ENCODE results near the gene DACH1.

DACH1 gene

GRCh38 chr13:71430681-71431080, 436.3 kb downstream of the DACH1 start (continued):
- no peak for TF ChIP-seq ZSCAN4 (tag by site-specific recombination; IDR thresholded peaks at IDR 0.05)
- TF ChIP-seq ZFP41 (tag by site-specific recombination; IDR thresholded peaks at IDR 0.05; ENCODE audit: borderline replicate concordance): no peak
- TF ChIP-seq, protein P1, sequence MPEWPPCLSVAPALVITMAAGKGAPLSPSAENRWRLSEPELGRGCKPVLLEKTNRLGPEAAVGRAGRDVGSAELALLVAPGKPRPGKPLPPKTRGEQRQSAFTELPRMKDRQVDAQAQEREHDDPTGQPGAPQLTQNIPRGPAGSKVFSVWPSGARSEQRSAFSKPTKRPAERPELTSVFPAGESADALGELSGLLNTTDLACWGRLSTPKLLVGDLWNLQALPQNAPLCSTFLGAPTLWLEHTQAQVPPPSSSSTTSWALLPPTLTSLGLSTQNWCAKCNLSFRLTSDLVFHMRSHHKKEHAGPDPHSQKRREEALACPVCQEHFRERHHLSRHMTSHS (tag by site-specific recombination; IDR thresholded peaks at IDR 0.05): no peak

DNA sequence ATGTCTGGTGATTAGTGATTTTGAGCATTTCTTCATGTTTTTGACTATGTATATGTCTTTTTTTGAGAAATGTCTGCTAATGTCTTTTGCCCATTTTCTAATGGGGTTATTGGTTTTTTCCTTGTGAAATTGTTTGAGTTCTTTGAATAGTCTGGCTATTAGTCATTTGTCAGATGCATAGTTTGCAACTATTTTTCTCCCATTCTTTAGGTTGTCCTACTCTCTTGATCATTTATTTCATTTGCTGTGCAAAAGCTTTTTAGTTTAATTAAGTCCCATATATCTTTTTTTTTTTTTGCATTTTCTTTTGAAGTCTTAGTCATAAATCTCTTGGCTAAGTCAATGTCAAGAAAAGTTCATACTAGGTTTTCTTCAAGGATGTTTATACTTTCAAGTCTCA, 449.8 kb downstream of the DACH1 start:
- no peak overlapping the region for H3K4me3 ChIP-seq (ENCODE audit: low read depth, low read length)
- TF ChIP-seq ZNF677 (tag by site-specific recombination; IDR thresholded peaks at IDR 0.05) (no peak), SCRT1 (tag by site-specific recombination; IDR thresholded peaks at IDR 0.05; ENCODE audit: borderline replicate concordance) (no peak), ZNF133 (tag by site-specific recombination; IDR thresholded peaks at IDR 0.05) (no peak), ZNF777 (tag by site-specific recombination; IDR thresholded peaks at IDR 0.05; ENCODE audit: borderline replicate concordance) (no peak), ZNF530 (tag by site-specific recombination; IDR thresholded peaks at IDR 0.05; ENCODE audit: low read depth) (no peak), OVOL3 (tag by site-specific recombination; IDR thresholded peaks at IDR 0.05) (no peak), ZNF571 (tag by site-specific recombination; IDR thresholded peaks at IDR 0.05) (no peak), ZNF843 (tag by site-specific recombination; IDR thresholded peaks at IDR 0.05) (no peak), PRDM1 (tag by site-specific recombination; IDR thresholded peaks at IDR 0.05) (no peak), ZNF501 (tag by site-specific recombination; IDR thresholded peaks at IDR 0.05) (no peak), ZNF184 (tag by site-specific recombination; IDR thresholded peaks at IDR 0.05) (no peak)
- no peak overlapping the region for H3K27ac ChIP-seq (ENCODE audit: extremely low read depth, low read depth, low read length)
- H3K4me1 ChIP-seq (ENCODE audit: control insufficient read depth, insufficient read depth, low read length): no peaks in the 10 kb centered on the region
- no peaks in the 10 kb centered on the region for H3K9me3 ChIP-seq (ENCODE audit: control insufficient read depth, insufficient read depth, low read depth, low read length)
- no peaks in the 10 kb centered on the region for H3K36me3 ChIP-seq (ENCODE audit: control insufficient read depth in 2 of 2, insufficient read depth in 1 of 2, low read length in 2 of 2)
- ChIA-PET CTCF (no interaction called here), POLR2A (no interaction called here)

DNA sequence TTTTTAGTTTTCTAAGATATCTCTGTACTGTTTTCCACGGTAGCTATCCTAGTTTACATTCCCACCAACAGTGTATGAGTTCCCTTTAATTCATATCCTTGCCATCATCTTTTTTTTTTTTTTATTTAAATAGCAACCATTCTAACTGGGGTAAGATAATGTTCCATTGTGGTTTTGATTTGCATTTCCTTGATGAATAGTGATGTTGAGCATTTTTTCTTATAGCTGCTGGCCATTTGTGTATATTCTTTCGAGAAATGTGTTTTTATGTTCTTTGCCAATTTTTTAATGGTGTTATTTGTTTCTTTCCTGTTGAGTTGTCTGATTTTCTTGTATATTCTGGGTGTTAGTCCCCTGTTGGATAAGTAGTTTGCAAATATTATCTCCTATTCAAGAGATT, 454.8 kb downstream of the DACH1 start:
- no peaks in the 10 kb centered on the region for H3K36me3 ChIP-seq (ENCODE audit: control insufficient read depth in 2 of 2, insufficient read depth in 1 of 2, low read length in 2 of 2)
- H3K4me3 ChIP-seq (ENCODE audit: low read depth, low read length): no peak overlapping the region
- CTCF ChIA-PET: no interaction called here
- TF ChIP-seq, protein P2, sequence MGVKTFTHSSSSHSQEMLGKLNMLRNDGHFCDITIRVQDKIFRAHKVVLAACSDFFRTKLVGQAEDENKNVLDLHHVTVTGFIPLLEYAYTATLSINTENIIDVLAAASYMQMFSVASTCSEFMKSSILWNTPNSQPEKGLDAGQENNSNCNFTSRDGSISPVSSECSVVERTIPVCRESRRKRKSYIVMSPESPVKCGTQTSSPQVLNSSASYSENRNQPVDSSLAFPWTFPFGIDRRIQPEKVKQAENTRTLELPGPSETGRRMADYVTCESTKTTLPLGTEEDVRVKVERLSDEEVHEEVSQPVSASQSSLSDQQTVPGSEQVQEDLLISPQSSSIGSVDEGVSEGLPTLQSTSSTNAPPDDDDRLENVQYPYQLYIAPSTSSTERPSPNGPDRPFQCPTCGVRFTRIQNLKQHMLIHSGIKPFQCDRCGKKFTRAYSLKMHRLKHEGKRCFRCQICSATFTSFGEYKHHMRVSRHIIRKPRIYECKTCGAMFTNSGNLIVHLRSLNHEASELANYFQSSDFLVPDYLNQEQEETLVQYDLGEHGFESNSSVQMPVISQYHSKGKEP (tag by site-specific recombination; IDR thresholded peaks at IDR 0.05): no peak
- TF ChIP-seq ZNF23 (tag by site-specific recombination; IDR thresholded peaks at IDR 0.05; ENCODE audit: borderline replicate concordance) (no peak), ZNF561 (tag by site-specific recombination; IDR thresholded peaks at IDR 0.05; ENCODE audit: borderline replicate concordance) (no peak), ZSCAN16 (tag by site-specific recombination; IDR thresholded peaks at IDR 0.05) (no peak), ZNF350 (tag by site-specific recombination; IDR thresholded peaks at IDR 0.05) (no peak)
- no peaks in the 10 kb centered on the region for H3K4me1 ChIP-seq (ENCODE audit: control insufficient read depth, insufficient read depth, low read length)
- POLR2A ChIA-PET: no interaction called here
- no peaks in the 10 kb centered on the region for H3K9me3 ChIP-seq (ENCODE audit: control insufficient read depth, insufficient read depth, low read depth, low read length)
- no peak overlapping the region for H3K27ac ChIP-seq (ENCODE audit: extremely low read depth, low read depth, low read length)

DNA sequence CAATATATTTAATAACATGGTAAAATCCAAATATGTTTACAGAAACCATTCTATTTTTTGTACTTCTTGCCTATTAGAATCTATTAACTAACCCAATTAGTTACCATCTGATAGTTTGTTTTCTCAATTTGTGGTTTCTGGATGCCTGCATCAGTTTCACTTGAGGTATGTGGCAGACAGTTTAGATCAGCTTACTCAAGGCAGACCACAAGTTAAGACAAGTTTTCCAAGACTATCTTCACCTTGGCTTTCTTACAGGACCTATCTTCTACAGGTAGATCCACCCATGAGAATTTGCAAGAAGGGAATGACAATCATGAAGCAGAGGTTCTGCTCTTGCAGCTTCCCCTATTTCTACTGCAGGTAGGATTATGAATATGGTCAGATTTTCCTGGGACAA, 458.6 kb downstream of the DACH1 start:
- Histone ChIP-seq H3K9me3 (ENCODE audit: control insufficient read depth, insufficient read depth, low read depth, low read length) (no peaks in the 10 kb centered on the region), H3K4me3 (ENCODE audit: low read depth, low read length) (no peak overlapping the region), H3K4me1 (ENCODE audit: control insufficient read depth, insufficient read depth, low read length) (no peaks in the 10 kb centered on the region), H3K36me3 (ENCODE audit: control insufficient read depth in 2 of 2, insufficient read depth in 1 of 2, low read length in 2 of 2) (no peaks in the 10 kb centered on the region), H3K27ac (ENCODE audit: extremely low read depth, low read depth, low read length) (no peak overlapping the region)
- ChIA-PET CTCF (no interaction called here), POLR2A (no interaction called here)
- no peak for TF ChIP-seq ZNF501 (tag by site-specific recombination; IDR thresholded peaks at IDR 0.05)
- no peak for TF ChIP-seq ZNF394 (tag by site-specific recombination; IDR thresholded peaks at IDR 0.05; ENCODE audit: borderline replicate concordance)
- no peak for TF ChIP-seq ZBTB26 (tag by site-specific recombination; optimal IDR thresholded peaks at IDR 0.05)
- TF ChIP-seq KLF10 (tag by site-specific recombination; IDR thresholded peaks at IDR 0.05): no peak
- no peak for TF ChIP-seq ZNF768 (tag by site-specific recombination; IDR thresholded peaks at IDR 0.05)
- TF ChIP-seq, protein P3, sequence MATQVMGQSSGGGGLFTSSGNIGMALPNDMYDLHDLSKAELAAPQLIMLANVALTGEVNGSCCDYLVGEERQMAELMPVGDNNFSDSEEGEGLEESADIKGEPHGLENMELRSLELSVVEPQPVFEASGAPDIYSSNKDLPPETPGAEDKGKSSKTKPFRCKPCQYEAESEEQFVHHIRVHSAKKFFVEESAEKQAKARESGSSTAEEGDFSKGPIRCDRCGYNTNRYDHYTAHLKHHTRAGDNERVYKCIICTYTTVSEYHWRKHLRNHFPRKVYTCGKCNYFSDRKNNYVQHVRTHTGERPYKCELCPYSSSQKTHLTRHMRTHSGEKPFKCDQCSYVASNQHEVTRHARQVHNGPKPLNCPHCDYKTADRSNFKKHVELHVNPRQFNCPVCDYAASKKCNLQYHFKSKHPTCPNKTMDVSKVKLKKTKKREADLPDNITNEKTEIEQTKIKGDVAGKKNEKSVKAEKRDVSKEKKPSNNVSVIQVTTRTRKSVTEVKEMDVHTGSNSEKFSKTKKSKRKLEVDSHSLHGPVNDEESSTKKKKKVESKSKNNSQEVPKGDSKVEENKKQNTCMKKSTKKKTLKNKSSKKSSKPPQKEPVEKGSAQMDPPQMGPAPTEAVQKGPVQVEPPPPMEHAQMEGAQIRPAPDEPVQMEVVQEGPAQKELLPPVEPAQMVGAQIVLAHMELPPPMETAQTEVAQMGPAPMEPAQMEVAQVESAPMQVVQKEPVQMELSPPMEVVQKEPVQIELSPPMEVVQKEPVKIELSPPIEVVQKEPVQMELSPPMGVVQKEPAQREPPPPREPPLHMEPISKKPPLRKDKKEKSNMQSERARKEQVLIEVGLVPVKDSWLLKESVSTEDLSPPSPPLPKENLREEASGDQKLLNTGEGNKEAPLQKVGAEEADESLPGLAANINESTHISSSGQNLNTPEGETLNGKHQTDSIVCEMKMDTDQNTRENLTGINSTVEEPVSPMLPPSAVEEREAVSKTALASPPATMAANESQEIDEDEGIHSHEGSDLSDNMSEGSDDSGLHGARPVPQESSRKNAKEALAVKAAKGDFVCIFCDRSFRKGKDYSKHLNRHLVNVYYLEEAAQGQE (tag by site-specific recombination; IDR thresholded peaks at IDR 0.05): no peak
